ENCODE results near the gene GDF10.

The GDF10 gene

GRCh38 chr10:47317251-47317650, 17.3 kb downstream of the GDF10 start:
- no peak for DNase-seq

- no peak for DNase-seq
Measured at GRCh38 chr10:47318706-47319105, 18.7 kb downstream of the GDF10 start.

- no peak for DNase-seq
Measured at GRCh38 chr10:47319784-47320183, 19.8 kb downstream of the GDF10 start.

DNA sequence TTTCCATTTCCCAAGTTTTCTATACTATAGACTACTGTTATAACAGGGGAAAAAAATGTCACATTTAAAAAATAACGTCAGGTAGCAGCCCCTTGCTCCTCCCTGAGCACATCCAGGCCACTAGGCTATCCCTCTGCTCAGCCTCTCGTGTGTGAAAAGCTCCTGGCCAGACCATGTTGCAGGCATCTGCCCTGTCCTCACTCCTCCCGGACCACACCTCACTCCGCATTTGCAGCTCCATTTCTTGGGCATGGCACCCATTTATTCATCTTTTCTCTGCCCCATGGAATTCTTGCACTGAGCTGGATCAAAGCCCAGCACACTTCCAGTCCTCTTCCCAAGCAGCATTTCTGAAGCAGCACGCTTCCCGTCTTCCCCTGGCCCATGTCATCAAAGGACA, 20.8 kb downstream of the GDF10 start:
- DNase-seq = no peak

- DNase-seq = peak; percentile 12
Measured at GRCh38 chr10:47321521-47322195, 21.7 kb downstream of the GDF10 start.

DNA sequence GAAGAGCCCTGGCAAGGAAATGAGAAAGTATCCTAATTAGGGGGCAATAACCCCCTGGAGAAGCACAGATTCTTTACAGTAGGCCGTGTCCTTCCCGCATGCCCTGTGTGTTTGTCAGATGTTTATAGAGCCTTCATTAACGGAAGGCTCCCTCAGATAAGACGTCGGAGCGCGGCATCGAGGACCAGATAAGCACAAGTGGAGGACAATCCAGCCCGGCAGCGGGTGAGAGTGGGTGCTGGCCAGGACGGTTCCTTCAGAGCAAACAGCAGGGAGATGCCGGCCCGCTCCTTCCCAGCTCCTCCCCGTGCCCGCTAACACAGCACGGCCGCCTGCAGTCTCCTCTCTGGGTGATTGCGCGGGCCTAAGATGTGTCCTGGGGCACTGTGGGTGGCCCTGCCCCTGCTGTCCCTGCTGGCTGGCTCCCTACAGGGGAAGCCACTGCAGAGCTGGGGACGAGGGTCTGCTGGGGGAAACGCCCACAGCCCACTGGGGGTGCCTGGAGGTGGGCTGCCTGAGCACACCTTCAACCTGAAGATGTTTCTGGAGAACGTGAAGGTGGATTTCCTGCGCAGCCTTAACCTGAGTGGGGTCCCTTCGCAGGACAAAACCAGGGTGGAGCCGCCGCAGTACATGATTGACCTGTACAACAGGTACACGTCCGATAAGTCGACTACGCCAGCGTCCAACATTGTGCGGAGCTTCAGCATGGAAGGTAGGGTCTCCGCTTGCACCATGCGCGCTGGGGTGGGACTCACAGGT, 22.5 kb downstream of the GDF10 start, which contains the start of gene GDF2:
Gene GDF2 (plus strand): TSS at position 155 of the 762 bp plus-strand sequence. CDS start 215 bp downstream, at position 370.
- peak; percentile 21 for DNase-seq

GRCh38 chr10:47323087-47323486, 23.1 kb downstream of the GDF10 start:
- DNase-seq = no peak

DNA sequence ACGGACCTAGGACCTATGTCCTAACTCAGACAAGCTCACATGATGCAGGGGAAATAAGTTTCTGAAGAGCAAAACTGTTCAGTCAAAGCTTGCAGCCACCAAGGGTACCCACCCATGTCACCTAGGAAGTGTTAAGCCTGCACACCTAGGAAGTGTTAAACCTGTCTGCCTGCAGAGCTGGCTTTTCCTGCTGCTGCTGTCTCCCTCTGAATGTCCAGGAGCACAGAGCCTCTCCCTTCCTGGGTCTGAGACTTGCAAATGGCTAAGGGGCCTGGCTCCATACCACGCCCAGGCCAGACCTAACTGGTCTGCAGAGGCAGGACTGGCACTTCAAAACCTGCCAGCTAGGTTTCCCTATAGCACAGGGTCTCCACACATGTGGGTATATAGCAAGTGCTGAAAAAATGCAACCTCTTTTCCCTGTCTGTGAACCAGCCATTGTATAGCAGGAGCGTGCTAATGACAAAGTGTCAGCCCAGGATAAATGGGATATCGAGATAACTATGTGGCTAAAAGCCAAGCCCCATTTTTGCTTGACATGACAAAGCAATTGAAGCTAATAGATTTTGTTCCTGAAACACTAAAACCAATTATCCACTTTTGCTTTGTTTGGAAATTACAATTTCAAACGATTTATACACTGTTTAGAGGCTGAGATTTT, 23.8 kb downstream of the GDF10 start:
- DNase-seq = peak; percentile 14

- DNase-seq = peak; percentile 21
Measured at GRCh38 chr10:47325303-47326291, 25.6 kb downstream of the GDF10 start.

DNA sequence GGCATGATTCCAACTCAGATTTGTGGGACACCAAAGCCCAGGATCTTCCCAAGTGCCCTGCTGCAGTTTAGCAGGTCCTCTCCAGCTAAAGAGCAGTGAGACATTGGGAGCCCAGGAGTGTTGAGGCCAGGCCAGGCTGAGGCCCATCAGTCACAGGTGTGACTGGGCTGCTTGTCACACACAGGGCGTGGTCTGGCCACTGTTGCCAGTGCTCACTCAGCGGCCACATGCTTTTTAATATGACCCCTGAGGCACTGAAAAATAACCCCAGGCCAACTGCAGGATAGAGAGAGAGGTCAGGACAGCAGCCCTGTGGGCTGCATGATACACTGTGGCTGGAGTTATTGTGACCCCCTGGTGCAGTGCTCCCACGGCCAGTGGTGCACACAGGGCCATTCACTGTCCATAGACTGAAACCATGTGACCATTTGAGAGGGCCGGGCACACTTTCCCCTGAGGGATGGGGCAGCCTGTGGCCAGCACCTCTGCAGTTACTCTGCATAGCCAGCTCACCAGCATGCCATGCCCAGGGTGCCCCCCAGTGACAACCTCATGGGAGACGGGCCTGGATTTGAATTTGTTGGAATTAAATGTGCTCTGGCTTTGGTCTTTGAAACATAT, 26.4 kb downstream of the GDF10 start:
- DNase-seq = peak; percentile 14

- no peak for DNase-seq
Measured at GRCh38 chr10:47326927-47327330, 26.9 kb downstream of the GDF10 start.

DNA sequence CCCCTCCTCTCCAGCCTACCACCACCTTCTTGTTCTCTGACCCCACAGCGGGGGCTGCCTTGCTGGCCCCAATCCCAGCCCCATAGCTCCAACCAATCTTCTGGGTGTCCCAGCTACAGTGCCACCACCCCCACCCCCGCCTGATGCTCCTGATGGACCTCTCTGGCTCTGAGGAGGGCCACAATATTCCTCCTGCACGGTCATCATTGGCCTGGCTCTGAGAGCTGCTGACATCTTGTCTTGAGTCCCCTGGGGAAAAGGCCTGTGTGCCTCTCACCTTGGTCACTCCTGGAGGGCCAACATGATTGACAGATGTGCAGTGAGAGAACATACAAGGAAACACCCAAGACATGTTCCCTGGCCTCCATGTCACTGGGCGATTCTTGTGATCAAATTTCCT, 29.9 kb downstream of the GDF10 start:
- DNase-seq = peak; percentile 6

GRCh38 chr10:47330366-47330765, 30.4 kb downstream of the GDF10 start:
- DNase-seq = peak; percentile 6

- no peak for DNase-seq
Measured at GRCh38 chr10:47330804-47331203, 30.8 kb downstream of the GDF10 start.

DNA sequence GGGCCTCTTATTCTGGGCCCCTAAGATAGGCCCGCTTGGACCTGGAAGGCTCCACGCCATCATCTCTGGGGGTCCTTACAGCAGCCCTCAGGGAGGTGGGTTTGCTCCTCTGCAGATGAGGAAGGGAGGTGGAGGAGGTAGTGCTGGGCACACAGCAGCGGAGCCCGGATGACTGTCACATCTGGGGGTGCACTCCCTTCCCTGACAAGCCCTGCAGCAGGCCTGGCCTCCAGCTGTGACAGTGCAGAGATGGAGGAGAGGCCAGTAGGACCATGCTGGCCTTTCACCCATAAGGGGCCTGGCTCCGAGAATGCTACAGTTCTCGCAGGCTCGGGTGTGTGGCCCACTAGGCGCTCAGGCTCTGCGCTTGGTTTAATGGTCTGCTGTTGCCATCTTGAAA, 31.5 kb downstream of the GDF10 start:
- no peak for DNase-seq

DNA sequence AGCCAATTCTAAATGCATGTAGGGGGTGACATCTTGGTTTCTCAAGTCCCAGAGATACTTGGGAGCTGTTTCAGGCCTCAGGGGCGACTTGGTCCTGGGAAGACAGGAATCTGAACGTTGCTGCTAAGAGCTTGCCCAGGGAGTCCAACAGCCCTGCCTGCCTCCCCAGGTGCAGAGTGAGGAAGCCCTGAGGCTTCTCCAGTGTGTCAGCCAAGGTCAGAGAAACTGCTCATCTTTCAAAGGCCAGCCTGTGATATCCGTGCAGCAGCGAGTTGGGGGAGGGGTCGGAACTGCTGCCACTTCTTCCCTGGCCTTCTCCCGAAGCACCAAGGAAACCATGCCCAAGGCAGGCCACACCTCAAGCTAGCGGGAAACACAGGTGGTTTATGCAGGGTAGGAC, 32.0 kb downstream of the GDF10 start:
- DNase-seq = no peak

GRCh38 chr10:47332371-47332770, 32.4 kb downstream of the GDF10 start:
- DNase-seq = no peak

DNA sequence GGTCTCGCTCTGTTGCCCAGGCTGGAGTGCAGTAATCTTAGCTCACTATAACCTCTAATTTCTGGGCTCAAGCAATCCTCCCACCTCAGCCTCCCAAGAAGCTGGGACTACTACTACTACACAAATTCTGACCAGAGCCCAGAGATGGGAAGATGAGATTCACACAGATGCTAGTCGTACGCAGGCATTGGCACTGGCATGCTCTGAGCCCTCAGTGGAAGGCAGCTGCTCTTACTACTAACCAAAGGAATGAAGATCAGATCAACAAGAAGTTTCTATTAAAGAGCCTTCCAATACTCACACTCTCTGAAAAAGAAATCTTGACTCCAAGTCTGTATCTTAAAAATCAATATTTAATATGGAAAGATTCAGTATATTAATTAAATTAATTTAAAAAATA, 32.9 kb downstream of the GDF10 start:
- no peak for DNase-seq

DNA sequence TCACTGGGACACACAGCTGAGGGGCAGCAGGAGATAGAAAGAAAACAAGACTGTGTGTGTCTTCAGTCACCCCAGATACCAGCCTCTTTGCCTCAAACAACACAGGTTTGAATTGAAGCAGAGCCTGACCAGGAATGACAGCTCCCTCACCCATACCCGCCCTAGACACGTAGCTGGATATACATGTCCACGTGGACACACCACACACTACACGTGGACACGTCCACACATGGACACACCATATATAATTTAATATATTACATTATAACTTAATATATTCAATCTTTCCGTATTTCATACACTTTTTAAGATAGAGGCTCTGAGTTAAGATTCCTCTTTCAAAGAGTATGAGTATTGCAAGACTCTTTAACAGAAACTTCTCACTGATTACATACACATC, 33.5 kb downstream of the GDF10 start:
- no peak for DNase-seq

- DNase-seq = no peak
Measured at GRCh38 chr10:47334466-47335295, 34.7 kb downstream of the GDF10 start.

DNA sequence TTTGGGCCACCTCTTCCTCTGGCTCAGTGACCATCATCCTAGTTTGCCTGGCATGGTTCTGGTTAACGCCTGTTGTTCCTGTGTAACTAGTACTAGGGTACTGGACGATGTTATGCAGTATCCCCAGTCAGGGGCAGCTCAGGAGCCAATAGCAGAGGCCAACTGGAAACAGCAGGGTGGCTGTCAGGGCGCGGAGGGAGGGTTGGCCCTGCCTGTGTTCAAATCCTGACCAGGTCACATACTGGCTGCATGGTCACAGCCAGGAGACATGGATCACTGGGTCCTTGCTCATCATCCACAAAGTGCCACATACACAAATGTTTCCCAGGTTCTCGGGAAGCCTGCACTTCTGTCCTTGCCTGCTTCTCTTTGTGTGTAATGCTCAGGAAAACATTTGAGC, 35.9 kb downstream of the GDF10 start:
- no peak for DNase-seq

Measured in activated CD4-positive, CD25-positive, alpha-beta regulatory T cell treated with anti-CD3 and anti-CD28 coated beads, Interleukin-2, amount 50 U/mL, for 72 hours (primary cell).